ENCODE results near the gene OVOL1.

- TF ChIP-seq EZH2 (IDR thresholded peaks at IDR 0.05; ENCODE audit: borderline replicate concordance, low read depth, low read length, poor library complexity, severe bottlenecking), result no peak
- TF ChIP-seq CTCF (conservative IDR thresholded peaks at IDR 0.05; ENCODE audit: low read depth, low read length), result 0 out of 2 replicates have a peak, but pooled peaks have one; percentile 15
Measured at GRCh38 chr11:65810046-65810868, 23.4 kb downstream of the OVOL1 start.
